Measurements from ENCODE around the gene FBXO46. TPM values are rescaled to one million over a fixed set of nuclear protein-coding genes. Genes with fewer than 3 reads are reported as not detected.
A peak's percentile ranks its signal among the peaks of the same experiment; 100 is the strongest.

The FBXO46 gene
- total and polyA plus RNA-seq, 10 of the 15 experiments (the other 5 are each of a cell fraction or from before 2014, with no cell fraction given): 2.5 to 61.5 (median 13.7) TPM

- no peak for TF ChIP-seq MLLT1 (IDR thresholded peaks at IDR 0.05)
- TF ChIP-seq SP1 (IDR thresholded peaks at IDR 0.05; ENCODE audit: low read depth, low read length): peak; percentile 83
- TF ChIP-seq ZNF622 (IDR thresholded peaks at IDR 0.05): no peak
- TF ChIP-seq IRF5 (IDR thresholded peaks at IDR 0.05; ENCODE audit: borderline replicate concordance): no peak
- no peak for TF ChIP-seq BCL3 (IDR thresholded peaks at IDR 0.05; ENCODE audit: borderline replicate concordance, insufficient read depth, low read depth, low read length, poor library complexity, severe bottlenecking)
- no peak for TF ChIP-seq CHD2 (IDR thresholded peaks at IDR 0.05; ENCODE audit: borderline replicate concordance, low read depth, low read length)
- no peak for TF ChIP-seq IRF3 (IDR thresholded peaks at IDR 0.05)
- TF ChIP-seq PML (IDR thresholded peaks at IDR 0.05; ENCODE audit: low read length): no peak; the same call in 1 of the 2 replicates
- no peak for TF ChIP-seq HDAC6 (IDR thresholded peaks at IDR 0.05; ENCODE audit: unreplicated experiment)
- TF ChIP-seq CUX1 (IDR thresholded peaks at IDR 0.05; ENCODE audit: insufficient replicate concordance, low read depth, low read length): no peak
- no peak for TF ChIP-seq HSF1 (IDR thresholded peaks at IDR 0.05; ENCODE audit: low read depth, low read length)
- no peak for TF ChIP-seq SUZ12 (IDR thresholded peaks at IDR 0.05; ENCODE audit: unreplicated experiment)
- 0 out of 2 replicates have a peak, but pooled peaks have one; percentile 16 for TF ChIP-seq RELB (IDR thresholded peaks at IDR 0.05; ENCODE audit: low read depth)
Measured at GRCh38 chr19:45770192-45771101, 39.8 kb upstream of the FBXO46 start (continued).
